Spleen (tissue), 11 donors: ENCODE data around the gene LRFN2. TPM values are rescaled to one million over a fixed set of nuclear protein-coding genes. Genes with fewer than 3 reads are reported as not detected.

Experiments used
- DNase-seq: peaks from one replicate; pipeline ENCODE4 v3.0.0-alpha.2; 2020
- H3K27ac ChIP-seq, 8 donors: fragments of 200-600 bp; sonication (generic) in 7 of 8; 1 replicate in 4 of 8; 2 replicates in 4 of 8; pipeline versions ENCODE4 v1.5.0 to v1.8.0; 2016 to 2021; ENCODE audit warnings: inconsistent platforms in 4 of 8, mild to moderate bottlenecking in 4 of 8, moderate library complexity in 1 of 8
- H3K27me3 ChIP-seq, 7 donors: fragments of 200-600 bp; sonication (generic) in 6 of 7; replicated peaks in 1 of 7; 1 replicate in 4 of 7; 2 replicates in 3 of 7; pipeline versions ENCODE4 v1.5.0 to v1.8.0; 2016 to 2021; ENCODE audit warnings: inconsistent platforms in 3 of 7, mild to moderate bottlenecking in 1 of 7
- H3K36me3 ChIP-seq, 6 donors: fragments of 200-600 bp; sonication (generic) in 5 of 6; 1 replicate in 4 of 6; 2 replicates in 2 of 6; pipeline versions ENCODE4 v1.5.0 to v1.8.0; 2016 to 2021; ENCODE audit warnings: inconsistent platforms in 2 of 6
- H3K4me1 ChIP-seq, 6 donors: fragments of 200-600 bp; sonication (generic) in 5 of 6; 1 replicate in 3 of 6; 2 replicates in 3 of 6; pipeline versions ENCODE4 v1.5.0 to v1.8.0; 2016 to 2021; ENCODE audit warnings: inconsistent platforms in 3 of 6
- H3K4me3 ChIP-seq, 8 donors: fragments of 200-600 bp; sonication (generic) in 7 of 8; 1 replicate in 4 of 8; 2 replicates in 4 of 8; pipeline versions ENCODE4 v1.5.0 to v1.8.0; 2016 to 2021; ENCODE audit warnings: inconsistent platforms in 4 of 8, mild to moderate bottlenecking in 4 of 8, moderate library complexity in 2 of 8
- H3K9me3 ChIP-seq, 8 donors: fragments of 200-600 bp; sonication (generic) in 7 of 8; 1 replicate in 4 of 8; 2 replicates in 4 of 8; pipeline versions ENCODE4 v1.5.0 to v1.8.0; 2016 to 2021; ENCODE audit warnings: inconsistent platforms in 4 of 8
- CTCF ChIP-seq, 11 experiments: fragments of 200-600 bp in 7 of 11; fragments of 450-650 bp in 4 of 11; sonication (generic) in 4 of 11; IDR thresholded peaks in 8 of 11; conservative IDR thresholded peaks in 3 of 11; 1 replicate in 7 of 11; 2 replicates in 4 of 11; pipeline versions ENCODE4 v1.4.0 to v1.8.0; 2016 to 2021; ENCODE audit warnings: antibody characterized with exemption in 11 of 11, inconsistent platforms in 4 of 11, mild to moderate bottlenecking in 1 of 11
- POLR2A ChIP-seq, 3 donors: fragments of 450-650 bp; IDR thresholded peaks; one replicate each; pipeline ENCODE4 v1.5.1; 2017; ENCODE audit warnings: antibody characterized with exemption in 3 of 3, mild to moderate bottlenecking in 1 of 3
- POLR2AphosphoS5 ChIP-seq, 3 donors: sonication (generic); formaldehyde crosslinking; IDR thresholded peaks; one replicate each; pipeline ENCODE4 v1.5.1; 2017; ENCODE audit warnings: antibody characterized with exemption in 3 of 3
- WGBS, 5 donors: extraction: QIAGEN DNeasy Blood & Tissue Kit in 3 of 5; methylation state at CpG; one replicate each; pipeline versions ENCODE4 v1.1.5 to v1.1.7; 2013 to 2018; 5-methylcytosine and 5-hydroxymethylcytosine counted together
- intact Hi-C: fragments of 100-400 bp; cut with DNase I; formaldehyde crosslinking; loops from one replicate; pipeline ENCODE4 v1.15.0; 2023; ENCODE audit warnings: low total_unique reads
- polyA plus RNA-seq, 3 donors: library from polyadenylated mRNA; stranded (reverse); fragments of 200-250 nt; gene quantifications; one replicate each; pipeline ENCODE4 v1.2.1, GENCODE V29; 2013
- total RNA-seq, 7 donors: library from RNA; depleted of rRNA in 3 of 7; stranded (reverse); fragments of >200 nt in 3 of 7; fragmentation: NEBNext Ultra II Directional in 4 of 7; extraction: Animal tissue kit (Norgen Biotek cat#: 25700) in 4 of 7; gene quantifications; one replicate each; pipeline versions ENCODE4 v1.1.0 to v1.2.1, GENCODE V29; 2016 to 2021
- donor health status: healthy with polysubstance abuse.
- donor health status: DM: no; HTN: no; CAD: no; lungs with moderate emphysema.
- donor health status: DM: no; HTN: no; CAD: no.
- donor health status: Bipolar disorder and iron deficiency.
- donor health status: healthy.
- donor health status: DM: no; HTN: no; CAD: no.
- donor health status: DM: yes; HTN: yes; CAD: no.

LRFN2 gene
- total and polyA plus RNA-seq, 10 donors, result 0.05 to 6.0 (median 1.3) TPM

- H3K27ac ChIP-seq, result no peak overlapping the region
- TF ChIP-seq POLR2A (IDR thresholded peaks at IDR 0.05) (no peak), POLR2AphosphoS5 (IDR thresholded peaks at IDR 0.05) (no peak), CTCF (IDR thresholded peaks at IDR 0.05 in 8 of 11, conservative IDR thresholded peaks at IDR 0.05 in 3 of 11) (no peak)
- H3K4me1 ChIP-seq, result no peaks in the 10 kb centered on the region
- 69 to 86% (median 81%) methylated on average over 5 to 7 of the region's 7 CpGs for WGBS, 5 donors
- H3K9me3 ChIP-seq, result no peaks in the 10 kb centered on the region
- H3K36me3 ChIP-seq, result no peaks in the 10 kb centered on the region
- H3K4me3 ChIP-seq, result no peak overlapping the region
- DNase-seq, result no peak
- H3K27me3 ChIP-seq, result peaks cover 0 to 4% (median 0%) of the 10 kb centered on the region in 7 donors
- intact Hi-C loops, result no loop called here
These were observed 103.1 kb downstream of the LRFN2 start for GRCh38 chr6:40484066-40484465.

GRCh38 chr6:40482532-40482931 is 104.6 kb downstream of the LRFN2 start:
- no peak overlapping the region for H3K4me3 ChIP-seq
- H3K27me3 ChIP-seq, result peaks cover 0 to 10% (median 0%) of the 10 kb centered on the region in 7 donors
- WGBS, 5 donors, result 63 to 90% (median 78%) methylated on average over 7 of the region's 7 CpGs
- TF ChIP-seq POLR2AphosphoS5 (IDR thresholded peaks at IDR 0.05) (no peak), CTCF (IDR thresholded peaks at IDR 0.05 in 8 of 11, conservative IDR thresholded peaks at IDR 0.05 in 3 of 11) (no peak), POLR2A (IDR thresholded peaks at IDR 0.05) (no peak)
- H3K9me3 ChIP-seq, result no peaks in the 10 kb centered on the region
- no peaks in the 10 kb centered on the region for H3K36me3 ChIP-seq
- intact Hi-C loops, result no loop called here
- no peak overlapping the region for H3K27ac ChIP-seq
- DNase-seq, result no peak
- H3K4me1 ChIP-seq, result peaks cover 0 to 8% (median 3%) of the 10 kb centered on the region in 6 donors

GRCh38 chr6:40480678-40481077 is 106.5 kb downstream of the LRFN2 start:
- intact Hi-C loops, result no loop called here
- WGBS, 5 donors, result 94 to 98% (median 97%) methylated on average over 2 of the region's 2 CpGs
- Histone ChIP-seq H3K36me3 (no peaks in the 10 kb centered on the region), H3K4me1 (peaks cover 0 to 13% (median 5%) of the 10 kb centered on the region in 6 donors), H3K27me3 (peaks cover 0 to 13% (median 0%) of the 10 kb centered on the region in 7 donors), H3K27ac (no peak overlapping the region), H3K9me3 (no peaks in the 10 kb centered on the region), H3K4me3 (no peak overlapping the region)
- no peak for DNase-seq
- TF ChIP-seq POLR2AphosphoS5 (IDR thresholded peaks at IDR 0.05) (no peak), POLR2A (IDR thresholded peaks at IDR 0.05) (no peak), CTCF (IDR thresholded peaks at IDR 0.05 in 8 of 11, conservative IDR thresholded peaks at IDR 0.05 in 3 of 11) (no peak)

- Histone ChIP-seq H3K9me3 (no peaks in the 10 kb centered on the region), H3K27me3 (peaks cover 0 to 13% (median 0%) of the 10 kb centered on the region in 7 donors), H3K4me3 (no peak overlapping the region), H3K4me1 (peaks cover 0 to 13% (median 5%) of the 10 kb centered on the region in 6 donors), H3K36me3 (no peaks in the 10 kb centered on the region), H3K27ac (no peak overlapping the region)
- intact Hi-C loops, result no loop called here
- WGBS, 5 donors, result 50 to 70% (median 56%) methylated on average over 7 of the region's 7 CpGs
- DNase-seq, result no peak
- TF ChIP-seq CTCF (IDR thresholded peaks at IDR 0.05 in 8 of 11, conservative IDR thresholded peaks at IDR 0.05 in 3 of 11), result no peak
- TF ChIP-seq POLR2AphosphoS5 (IDR thresholded peaks at IDR 0.05), result no peak
- TF ChIP-seq POLR2A (IDR thresholded peaks at IDR 0.05), result no peak
These were observed 107.5 kb downstream of the LRFN2 start for GRCh38 chr6:40479706-40480105.
